COLO829 (cell line): ENCODE data around the gene TTYH1.
A peak's percentile ranks its signal among the peaks of the same experiment; 100 is the strongest.

Source experiments
- DNase-seq: peaks from one replicate; pipeline ENCODE4 v3.0.0; 2012; ENCODE audit warnings: low spot score

The TTYH1 gene

GRCh38 chr19:54393381-54393780 is 21.9 kb upstream of the TTYH1 start:
- DNase-seq = no peak

GRCh38 chr19:54395685-54396084 is 19.6 kb upstream of the TTYH1 start:
- no peak for DNase-seq

DNA sequence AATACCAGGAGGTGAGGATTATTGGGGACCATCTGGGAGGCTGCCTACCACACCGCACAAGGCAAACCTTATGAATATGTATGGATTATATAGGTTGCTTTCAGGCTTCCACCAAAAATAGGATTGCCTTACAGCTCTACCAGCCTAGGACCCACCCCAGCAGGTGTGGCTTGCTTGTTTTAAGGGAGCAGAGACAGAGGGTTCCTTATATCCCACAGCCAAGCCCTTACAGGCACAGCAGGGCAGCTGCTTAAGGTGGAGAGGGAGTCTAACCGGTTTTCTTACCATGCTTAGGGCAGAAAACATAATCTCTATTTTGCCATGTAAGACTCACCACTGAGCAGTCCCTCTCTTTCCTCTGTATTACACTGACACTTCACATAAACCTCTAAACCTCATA is 16.1 kb upstream of the TTYH1 start:
- DNase-seq = no peak

GRCh38 chr19:54400913-54401312 is 14.4 kb upstream of the TTYH1 start:
- no peak for DNase-seq

DNA sequence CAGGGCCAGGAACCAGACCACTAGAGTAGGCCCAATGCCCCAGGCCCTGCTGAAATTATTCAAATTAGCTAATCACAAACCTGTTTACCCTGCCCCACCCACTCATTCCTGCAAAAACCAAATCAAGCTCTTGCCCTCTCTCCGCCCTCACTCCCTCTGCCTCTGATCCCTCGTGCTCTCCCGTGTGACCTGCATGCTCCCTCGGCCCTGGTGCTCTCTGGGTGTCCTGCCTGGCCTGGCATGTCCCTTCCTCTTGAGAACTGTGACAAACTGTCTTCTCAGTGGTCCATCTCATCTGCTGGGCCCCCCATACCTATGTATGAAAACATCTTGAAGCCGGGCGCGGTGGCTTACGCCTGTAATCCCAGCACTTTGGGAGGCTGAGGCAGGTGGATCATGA is 12.2 kb upstream of the TTYH1 start:
- no peak for DNase-seq

DNA sequence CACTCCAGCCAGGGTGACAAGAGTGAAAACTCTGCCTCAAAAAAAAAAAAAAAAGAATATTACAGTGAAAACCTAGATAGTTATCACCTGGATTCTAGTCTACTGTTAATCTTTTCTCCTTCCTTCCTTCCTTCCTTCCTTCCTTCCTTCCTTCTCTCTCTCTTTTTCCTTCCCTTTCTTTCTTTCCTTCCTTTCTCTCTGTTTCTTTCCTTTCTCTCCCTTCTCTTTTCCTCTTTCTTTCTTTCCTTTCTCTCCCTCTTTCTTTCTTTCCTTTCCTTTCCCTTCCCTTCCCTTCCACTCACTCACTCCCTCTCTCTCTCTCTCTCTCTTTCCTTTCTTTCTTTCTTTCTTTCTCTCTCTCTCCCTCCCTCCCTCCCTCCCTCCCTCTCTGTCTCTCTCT is 9.6 kb upstream of the TTYH1 start:
- DNase-seq = no peak

- no peak for DNase-seq
Measured at GRCh38 chr19:54407780-54408179, 7.5 kb upstream of the TTYH1 start.

- no peak for DNase-seq
Measured at GRCh38 chr19:54408456-54409026, 6.7 kb upstream of the TTYH1 start.

- DNase-seq = no peak
Measured at GRCh38 chr19:54411033-54411432, 4.2 kb upstream of the TTYH1 start.

DNA sequence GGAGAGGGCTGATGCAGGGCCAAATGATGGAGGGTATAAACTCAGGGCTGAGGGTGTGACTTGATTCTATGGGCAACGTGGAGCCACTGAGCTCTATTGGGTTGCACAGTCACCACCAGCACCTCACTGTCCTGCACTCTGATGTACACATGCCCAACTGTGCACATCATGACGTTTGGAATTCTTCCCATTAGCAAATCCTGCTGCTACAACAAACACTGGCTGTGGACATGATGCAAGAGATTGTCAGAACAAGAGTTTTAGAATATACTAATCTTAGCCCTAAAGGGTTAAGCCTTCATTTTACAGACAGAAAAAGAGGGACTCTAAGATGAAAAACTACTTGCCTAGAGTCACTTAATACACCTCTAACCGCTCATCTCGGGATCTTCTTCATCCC is 2.4 kb upstream of the TTYH1 start:
- no peak for DNase-seq

GRCh38 chr19:54414156-54414555 is 1.1 kb upstream of the TTYH1 start:
- DNase-seq = no peak

- DNase-seq = no peak
Measured at GRCh38 chr19:54415901-54416673, 823 bp downstream of the TTYH1 start.

DNA sequence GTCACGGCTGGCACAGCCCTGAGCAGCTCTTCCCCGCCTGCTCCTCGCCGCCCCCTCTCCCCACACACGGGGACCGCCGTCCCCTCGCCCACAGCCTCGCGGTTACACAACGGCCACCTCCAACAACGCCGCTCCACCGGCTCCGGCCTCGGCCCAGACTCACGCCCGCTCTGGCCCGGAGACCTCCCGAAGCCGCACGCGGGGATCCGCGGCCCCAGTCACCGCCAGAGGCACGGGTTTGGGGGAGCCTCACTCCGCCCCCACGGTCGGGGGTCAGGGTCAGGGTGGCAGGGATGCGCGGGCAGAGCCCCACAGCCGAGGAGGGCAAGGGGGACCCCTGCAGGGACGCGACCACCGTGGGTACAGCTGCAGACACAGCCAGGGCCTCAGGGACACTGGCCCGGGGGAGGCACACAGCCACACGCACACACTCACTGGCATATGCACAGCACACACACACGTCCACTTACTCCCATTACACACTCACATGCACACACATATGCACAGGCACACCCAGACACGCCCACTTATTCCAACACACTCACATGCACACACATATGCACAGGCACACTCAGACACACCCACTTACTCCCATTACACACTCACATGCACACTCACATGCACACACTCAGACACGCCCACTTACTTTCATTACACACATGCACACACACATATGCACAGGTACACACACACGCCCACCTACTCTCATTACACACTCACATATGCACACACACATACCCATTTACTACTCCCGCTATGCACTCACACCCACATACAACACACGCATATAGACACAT is 1.6 kb downstream of the TTYH1 start:
- no peak for DNase-seq

DNA sequence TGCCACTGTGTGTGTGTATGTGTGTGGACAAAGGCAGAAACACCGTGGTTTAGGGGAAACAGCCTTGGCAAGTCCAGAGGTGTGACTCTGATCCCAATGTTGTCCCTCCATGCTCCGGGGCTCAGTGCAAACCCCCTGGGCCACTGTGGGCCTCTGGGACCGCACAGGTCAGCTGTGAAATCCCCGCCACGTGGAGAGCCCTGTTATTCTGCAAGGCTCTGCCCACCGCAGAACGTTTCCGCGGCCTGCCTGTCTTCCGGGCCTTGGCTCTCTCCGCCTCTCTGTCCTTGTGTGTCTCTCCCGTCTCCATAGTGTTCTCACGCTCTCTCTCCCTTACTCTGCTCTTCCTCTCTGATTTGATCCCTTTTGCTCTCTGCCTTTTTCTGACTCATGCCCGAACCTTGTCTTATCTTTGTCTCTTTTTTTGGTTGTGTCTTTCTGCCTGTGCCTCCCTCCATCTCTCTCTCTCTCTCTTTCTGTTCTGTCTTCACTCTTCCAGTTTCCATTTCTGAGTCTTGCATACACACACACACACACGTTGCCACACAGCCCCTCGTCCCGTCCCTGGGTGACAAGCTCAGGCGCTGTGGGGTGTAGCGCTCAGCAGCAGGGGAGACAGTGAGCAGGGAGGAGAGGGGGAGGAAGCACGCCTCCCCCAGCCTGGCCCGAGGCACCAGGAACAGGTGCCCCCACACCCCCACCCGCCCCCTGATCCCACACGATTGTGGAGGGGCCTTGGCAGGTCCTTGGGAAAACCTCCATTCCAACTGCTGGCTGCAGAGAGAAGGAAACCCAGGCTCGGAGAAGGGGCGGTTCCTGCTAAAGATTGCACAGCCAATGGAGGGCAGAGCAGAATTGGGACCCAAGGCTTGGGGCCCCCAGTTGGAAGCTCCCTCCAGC is 3.0 kb downstream of the TTYH1 start:
- peak; percentile 28 for DNase-seq

- no peak for DNase-seq
Measured at GRCh38 chr19:54418930-54419800, 3.9 kb downstream of the TTYH1 start.

- no peak for DNase-seq
Measured at GRCh38 chr19:54420068-54420382, 4.8 kb downstream of the TTYH1 start.

DNA sequence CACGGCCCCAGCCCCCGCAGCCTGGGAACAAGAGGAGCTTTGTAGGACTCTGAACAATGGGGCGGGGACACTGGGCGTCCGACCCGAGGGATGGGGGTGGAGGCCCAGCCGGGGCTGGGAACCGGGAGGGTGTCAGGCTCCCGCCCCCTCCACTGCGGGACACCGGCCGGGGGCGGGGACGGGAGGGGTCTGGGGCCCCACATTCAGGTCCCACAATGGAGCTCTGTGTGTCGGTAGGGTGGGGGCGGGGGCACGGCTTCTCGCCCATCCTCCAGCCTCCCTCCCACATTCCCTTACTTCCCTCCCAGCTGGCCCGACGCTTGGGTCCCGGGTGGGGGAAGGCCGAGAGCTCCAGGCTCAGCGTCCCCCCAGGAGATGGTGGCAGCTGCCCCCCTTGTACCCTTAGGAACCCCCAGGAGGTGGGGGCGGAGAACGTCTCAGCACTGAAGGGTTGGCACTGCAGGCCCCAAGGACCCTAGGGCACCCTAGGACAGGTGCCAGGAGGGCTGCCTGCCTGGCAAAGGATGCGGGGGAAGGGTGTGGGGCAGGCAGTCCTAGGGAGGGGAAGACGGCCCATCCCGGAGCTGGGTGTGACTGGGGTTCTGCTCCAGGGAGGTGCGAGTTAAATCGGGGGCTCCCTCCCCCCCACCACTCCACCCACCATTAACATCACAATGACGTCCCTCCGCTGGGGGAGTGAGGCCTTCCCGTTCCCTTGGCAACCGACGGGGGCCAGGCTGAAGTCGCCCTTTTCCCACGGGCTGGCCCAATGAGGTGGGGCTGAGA is 5.3 kb downstream of the TTYH1 start:
- DNase-seq = peak; percentile 90

DNA sequence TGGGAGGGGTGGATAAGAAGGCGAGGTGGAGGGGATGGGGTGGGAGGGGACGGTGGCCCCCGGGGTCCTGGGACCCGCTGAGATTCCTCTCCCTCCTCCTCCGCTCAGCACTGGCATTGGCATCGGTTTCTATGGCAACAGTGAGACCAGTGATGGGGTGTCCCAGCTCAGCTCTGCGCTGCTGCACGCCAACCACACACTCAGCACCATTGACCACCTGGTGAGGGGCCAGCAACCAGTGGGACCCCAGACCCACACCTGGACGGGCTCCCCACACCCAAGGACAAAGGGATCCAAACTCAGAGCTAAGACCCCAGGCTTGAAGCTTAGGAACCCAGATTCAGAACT is 5.9 kb downstream of the TTYH1 start:
- no peak for DNase-seq

DNA sequence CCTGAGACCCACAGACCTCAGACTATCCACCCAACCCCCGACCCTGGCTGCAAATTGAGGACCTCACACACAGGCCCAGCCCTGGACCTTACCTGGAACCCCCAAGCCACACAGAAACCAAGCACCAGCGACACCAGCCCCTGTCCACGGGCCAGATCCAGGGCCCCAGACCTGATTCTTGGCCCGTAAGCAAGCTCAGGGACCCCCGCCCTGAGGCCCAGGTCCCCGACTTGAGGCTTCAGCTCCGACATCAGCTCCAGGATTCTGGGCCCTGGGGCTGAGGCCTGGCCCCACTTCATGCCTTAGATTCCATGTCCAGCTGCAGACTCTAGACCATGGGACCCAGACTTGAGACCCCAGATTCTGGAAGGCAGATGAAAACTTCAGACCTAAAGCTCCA is 6.3 kb downstream of the TTYH1 start:
- DNase-seq = no peak

- DNase-seq = no peak
Measured at GRCh38 chr19:54422136-54422535, 6.9 kb downstream of the TTYH1 start.

DNA sequence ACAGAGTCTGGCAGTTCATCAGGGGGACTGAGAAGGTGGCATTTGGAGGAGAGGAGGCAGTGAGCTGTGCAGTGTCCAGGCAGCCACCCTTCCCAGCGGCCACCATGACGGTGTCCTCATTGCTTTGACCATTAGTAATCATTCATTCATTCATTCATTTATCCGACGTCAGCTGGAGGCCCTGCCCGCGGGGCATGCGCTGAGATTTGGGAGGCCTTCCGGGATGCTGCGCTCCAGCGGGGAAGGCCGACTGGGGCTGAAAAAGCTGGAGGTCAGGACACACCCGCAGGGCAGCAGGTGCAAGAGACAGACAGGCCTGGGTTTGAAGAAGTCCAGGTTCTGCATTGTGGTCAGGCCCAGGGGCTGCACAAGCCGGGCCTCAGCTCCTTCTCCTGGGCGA is 8.9 kb downstream of the TTYH1 start:
- no peak for DNase-seq
